Measurements from ENCODE around the gene MEAF6.

- no peak for TF ChIP-seq EZH2 (IDR thresholded peaks at IDR 0.05; ENCODE audit: borderline replicate concordance, low read depth, low read length, severe bottlenecking)
- no peak for TF ChIP-seq POLR2AphosphoS5 (IDR thresholded peaks at IDR 0.05; ENCODE audit: insufficient read depth, low read depth, low read length)
- TF ChIP-seq, protein P1, sequence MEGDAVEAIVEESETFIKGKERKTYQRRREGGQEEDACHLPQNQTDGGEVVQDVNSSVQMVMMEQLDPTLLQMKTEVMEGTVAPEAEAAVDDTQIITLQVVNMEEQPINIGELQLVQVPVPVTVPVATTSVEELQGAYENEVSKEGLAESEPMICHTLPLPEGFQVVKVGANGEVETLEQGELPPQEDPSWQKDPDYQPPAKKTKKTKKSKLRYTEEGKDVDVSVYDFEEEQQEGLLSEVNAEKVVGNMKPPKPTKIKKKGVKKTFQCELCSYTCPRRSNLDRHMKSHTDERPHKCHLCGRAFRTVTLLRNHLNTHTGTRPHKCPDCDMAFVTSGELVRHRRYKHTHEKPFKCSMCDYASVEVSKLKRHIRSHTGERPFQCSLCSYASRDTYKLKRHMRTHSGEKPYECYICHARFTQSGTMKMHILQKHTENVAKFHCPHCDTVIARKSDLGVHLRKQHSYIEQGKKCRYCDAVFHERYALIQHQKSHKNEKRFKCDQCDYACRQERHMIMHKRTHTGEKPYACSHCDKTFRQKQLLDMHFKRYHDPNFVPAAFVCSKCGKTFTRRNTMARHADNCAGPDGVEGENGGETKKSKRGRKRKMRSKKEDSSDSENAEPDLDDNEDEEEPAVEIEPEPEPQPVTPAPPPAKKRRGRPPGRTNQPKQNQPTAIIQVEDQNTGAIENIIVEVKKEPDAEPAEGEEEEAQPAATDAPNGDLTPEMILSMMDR (IDR thresholded peaks at IDR 0.05; ENCODE audit: extremely low read depth in 1 of 2, insufficient read depth in 1 of 2, low read depth in 1 of 2, low read length in 2 of 2): no peak
- no peak for TF ChIP-seq POLR2A (IDR thresholded peaks at IDR 0.05; ENCODE audit: low read depth, low read length)
- TF ChIP-seq FOS (IDR thresholded peaks at IDR 0.05; ENCODE audit: borderline replicate concordance, insufficient read depth, low read length): no peak
- TF ChIP-seq, protein P2, sequence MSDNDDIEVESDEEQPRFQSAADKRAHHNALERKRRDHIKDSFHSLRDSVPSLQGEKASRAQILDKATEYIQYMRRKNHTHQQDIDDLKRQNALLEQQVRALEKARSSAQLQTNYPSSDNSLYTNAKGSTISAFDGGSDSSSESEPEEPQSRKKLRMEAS (IDR thresholded peaks at IDR 0.05; ENCODE audit: insufficient read depth, insufficient read length): no peak
- no peak for TF ChIP-seq GATA2 (IDR thresholded peaks at IDR 0.05; ENCODE audit: insufficient read depth, insufficient read length, low read depth, low read length)
- no peak for TF ChIP-seq MYC (IDR thresholded peaks at IDR 0.05; ENCODE audit: low read depth, low read length)
- TF ChIP-seq JUN (IDR thresholded peaks at IDR 0.05; ENCODE audit: borderline replicate concordance, insufficient read depth, insufficient read length, low read depth): no peak
Measured at GRCh38 chr1:37475380-37476086, 39.0 kb downstream of the MEAF6 start.

Data from endothelial cell of umbilical vein (primary cell).